NCI-H2227 treated with DMSO at 0.1 percent for 48 hours (cell line): ENCODE data around the gene ZNF362.
"Not testable (repeated sequence)": the region's sequence is repeated elsewhere in the genome, so short reads cannot be mapped to it uniquely, and the experiment has no call there.

ENCODE experiments used
- DNase-seq: peaks from one replicate; lab custom pipeline; 2025; lab: John Stamatoyannopoulos, UW

Gene ZNF362

GRCh38 chr1:33306653-33307493 is 50.6 kb downstream of the ZNF362 start:
- DNase-seq = no peak

DNA sequence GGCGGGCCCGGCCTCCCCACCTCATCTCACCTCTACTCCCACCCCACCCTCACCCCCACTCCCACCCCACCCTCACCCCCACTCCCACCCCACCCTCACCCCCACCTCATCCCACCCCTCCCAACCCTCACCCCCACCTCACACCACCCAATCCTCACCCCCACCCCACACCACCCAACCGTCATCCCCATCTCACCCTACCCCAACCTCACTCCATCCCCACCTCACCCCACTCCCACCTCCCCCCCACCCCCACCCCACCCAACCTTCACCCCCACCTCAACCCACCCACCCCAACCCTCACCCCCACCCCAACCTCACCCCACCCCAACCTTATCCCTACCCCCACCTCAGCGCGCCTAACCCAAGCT is 51.2 kb downstream of the ZNF362 start:
- DNase-seq = no peak

DNA sequence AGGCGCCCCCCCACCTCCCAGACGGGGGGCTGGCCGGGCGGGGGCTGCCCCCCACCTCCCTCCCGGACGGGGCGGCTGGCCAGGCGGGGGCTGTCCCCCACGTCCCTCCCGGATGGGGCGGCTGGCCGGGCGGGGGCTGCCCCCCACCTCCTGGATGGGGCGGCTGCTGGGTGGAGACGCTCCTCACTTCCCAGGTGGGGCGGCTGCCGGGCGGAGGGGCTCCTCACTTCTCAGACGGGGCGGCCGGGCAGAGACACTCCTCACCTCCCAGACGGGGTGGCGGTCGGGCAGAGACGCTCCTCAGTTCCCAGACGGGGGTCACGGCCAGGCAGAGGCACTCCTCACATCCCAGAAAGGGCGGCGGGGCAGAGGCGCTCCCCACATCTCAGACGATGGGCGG is 53.1 kb downstream of the ZNF362 start:
- not testable (repeated sequence) for DNase-seq

- DNase-seq = no peak
Measured at GRCh38 chr1:33310702-33311101, 54.4 kb downstream of the ZNF362 start.

GRCh38 chr1:33311706-33312412 is 55.6 kb downstream of the ZNF362 start:
- no peak for DNase-seq

GRCh38 chr1:33312413-33312749 is 56.1 kb downstream of the ZNF362 start:
- no peak for DNase-seq

- DNase-seq = no peak
Measured at GRCh38 chr1:33314416-33314815, 58.1 kb downstream of the ZNF362 start.

DNA sequence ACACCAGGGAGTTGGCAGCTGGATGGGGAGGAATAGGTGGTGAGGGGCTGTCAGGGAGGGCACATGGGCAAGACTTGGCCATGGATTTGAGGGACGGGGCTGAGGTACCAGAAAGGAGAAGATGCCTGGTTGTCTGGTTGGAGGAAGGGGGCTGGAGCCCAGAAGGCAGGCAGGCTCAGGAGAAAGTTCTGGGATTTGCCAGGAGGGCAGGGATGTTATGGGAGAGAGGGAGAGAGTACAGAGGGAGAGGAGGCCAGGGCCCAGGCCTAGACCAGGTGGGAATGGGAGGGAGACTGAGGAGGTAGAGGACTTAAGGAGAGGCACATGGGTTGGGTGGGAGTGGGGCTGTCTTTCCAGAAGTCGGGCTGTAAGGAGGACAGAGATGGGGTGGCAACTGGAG is 60.3 kb downstream of the ZNF362 start:
- DNase-seq = no peak

DNA sequence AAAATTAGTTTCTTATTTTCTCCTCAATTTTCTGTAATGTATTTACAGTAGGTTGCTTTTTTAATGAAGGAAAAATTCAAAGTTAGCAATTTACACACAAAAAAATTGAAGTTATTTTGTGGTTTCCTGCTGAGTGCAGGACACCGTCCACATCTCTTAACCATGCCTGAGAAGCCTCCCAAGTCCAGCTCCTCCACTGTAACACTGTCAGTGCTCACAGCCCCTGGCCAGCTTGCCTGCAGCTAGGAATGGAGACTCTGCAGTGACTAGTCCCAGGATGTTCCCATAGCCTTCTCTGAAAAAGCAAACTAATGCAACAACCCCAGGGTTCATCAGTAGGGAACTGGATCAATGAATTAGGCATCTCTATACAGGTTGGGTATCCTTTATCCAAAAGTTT is 61.1 kb downstream of the ZNF362 start:
- no peak for DNase-seq

- no peak for DNase-seq
Measured at GRCh38 chr1:33317946-33318345, 61.7 kb downstream of the ZNF362 start.

DNA sequence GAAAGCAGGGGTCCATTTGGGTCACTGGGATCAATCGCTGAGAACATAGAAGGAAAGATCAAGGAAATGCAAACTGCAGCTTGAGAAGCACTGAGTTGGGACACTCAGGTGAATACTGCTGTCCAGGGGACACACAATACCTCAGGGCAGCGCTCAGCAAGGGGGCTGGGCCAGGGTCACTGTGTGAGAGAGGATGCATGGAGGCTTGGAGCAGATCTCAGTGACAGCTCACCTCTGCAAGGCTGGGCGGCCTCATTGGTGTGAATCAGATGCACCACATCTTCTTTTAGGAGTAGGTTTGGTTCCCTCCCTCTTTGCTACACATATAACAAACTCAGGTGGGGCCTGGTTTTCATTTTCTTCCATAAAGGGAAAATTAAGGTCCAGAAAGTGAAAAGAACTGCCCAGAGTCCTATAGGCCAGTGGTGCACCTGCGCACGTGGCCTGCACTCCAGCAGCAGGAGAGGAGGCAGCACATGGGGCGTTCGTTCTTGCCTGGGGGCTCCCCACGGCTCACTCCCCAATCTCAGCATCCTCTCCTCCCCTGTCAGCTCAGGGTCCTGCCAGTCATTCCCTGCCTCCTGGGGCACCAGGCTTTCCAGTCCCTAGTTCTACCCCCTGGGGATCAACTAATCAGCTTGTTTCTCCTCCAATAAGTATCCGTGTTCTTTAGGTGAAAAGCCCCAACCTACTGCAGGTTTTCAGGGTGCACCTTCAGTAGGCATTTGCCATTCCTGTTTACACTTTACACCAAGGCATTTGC is 63.1 kb downstream of the ZNF362 start:
- no peak for DNase-seq

DNA sequence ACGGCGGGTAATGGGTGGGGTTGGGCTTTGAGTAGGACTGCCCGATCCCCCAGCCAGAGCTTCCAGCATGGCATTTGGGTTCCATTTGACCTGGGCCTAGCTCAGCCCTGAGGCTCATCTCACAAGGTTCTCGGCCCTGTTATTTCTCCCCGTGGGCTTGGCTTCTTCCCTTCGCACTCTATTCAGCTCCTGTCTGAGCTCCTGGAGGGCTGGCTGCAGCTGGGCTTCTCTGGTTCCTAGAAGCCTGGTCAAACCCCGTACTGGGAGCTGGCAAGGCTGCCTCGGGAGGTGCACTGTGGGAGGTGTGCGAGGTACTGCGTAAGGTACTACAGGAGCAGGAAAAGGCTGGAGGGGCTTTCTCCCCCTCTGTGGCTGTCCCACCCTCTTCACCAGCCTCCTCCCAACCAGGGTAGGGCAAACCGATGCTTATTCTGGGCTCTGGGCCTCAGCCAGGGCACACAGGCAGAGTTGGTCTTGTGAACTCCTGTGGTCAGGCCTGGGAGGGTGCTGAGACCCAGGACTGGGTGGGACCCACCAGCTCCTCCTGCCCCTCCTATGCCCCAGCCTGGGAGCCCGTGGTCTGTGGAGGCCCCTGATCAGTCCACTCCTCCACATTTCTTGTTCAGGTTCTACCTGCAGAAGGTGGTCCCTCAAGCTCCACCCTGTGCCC is 63.8 kb downstream of the ZNF362 start:
- no peak for DNase-seq

DNA sequence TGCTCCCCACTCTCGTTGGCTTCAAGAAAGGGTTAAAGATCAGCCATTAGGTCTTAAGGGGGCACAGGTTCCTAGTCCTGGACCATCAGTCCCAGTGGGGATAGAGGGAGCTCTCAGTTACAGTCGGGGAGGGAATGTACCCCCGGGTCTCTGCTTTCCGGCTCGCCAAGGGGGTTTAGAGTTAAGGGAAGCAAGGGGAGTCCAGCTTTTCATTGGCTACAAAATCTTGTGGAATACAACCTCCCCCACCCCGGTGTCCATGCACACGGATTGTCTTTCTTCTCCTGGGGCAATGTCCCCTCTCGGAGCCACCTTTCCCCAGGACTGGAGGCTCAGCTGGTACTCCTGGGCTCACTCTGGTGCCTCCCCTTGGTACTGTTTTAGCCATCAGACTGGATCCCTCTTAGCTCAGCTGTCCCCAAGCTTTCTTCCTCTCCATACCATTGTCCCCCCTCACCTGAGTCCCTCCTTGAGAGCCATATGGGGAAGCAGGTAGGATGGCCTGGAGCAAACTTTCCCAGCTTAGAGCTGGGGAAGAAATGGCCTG is 64.4 kb downstream of the ZNF362 start, which contains the start of gene A3GALT2:
Gene A3GALT2, minus strand, starts transcription at position 480 of the 547 bp plus-strand sequence. Its CDS starts 0 bp downstream, at position 480.
- no peak for DNase-seq

- DNase-seq = no peak
Measured at GRCh38 chr1:33321178-33321577, 64.9 kb downstream of the ZNF362 start.

- no peak for DNase-seq
Measured at GRCh38 chr1:33322109-33322508, 65.8 kb downstream of the ZNF362 start.

- DNase-seq = no peak
Measured at GRCh38 chr1:33322870-33323585, 66.7 kb downstream of the ZNF362 start.

- DNase-seq = no peak
Measured at GRCh38 chr1:33323663-33324477, 67.6 kb downstream of the ZNF362 start.

GRCh38 chr1:33324677-33325575 is 68.6 kb downstream of the ZNF362 start:
- no peak for DNase-seq

DNA sequence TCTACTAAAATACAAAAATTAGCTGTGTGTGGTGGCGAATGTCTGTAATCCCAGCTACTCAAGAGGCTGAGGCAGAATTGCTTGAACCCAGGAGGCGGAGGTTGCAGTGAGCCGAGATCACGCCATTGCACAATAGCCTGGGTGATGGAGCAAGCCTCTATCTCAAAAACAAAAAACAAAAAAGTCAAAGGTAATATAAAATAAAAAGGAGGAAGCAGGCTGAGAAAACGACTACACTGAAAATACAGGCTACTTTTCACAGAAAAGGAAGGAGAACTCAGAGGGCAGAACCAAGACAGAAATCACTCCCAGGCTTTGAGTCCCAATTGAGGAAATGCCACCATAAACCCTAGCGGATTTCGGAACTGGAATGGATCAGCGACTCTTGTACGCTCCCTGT is 70.5 kb downstream of the ZNF362 start:
- DNase-seq = no peak
